ENCODE data around the gene CADM1.

DNA sequence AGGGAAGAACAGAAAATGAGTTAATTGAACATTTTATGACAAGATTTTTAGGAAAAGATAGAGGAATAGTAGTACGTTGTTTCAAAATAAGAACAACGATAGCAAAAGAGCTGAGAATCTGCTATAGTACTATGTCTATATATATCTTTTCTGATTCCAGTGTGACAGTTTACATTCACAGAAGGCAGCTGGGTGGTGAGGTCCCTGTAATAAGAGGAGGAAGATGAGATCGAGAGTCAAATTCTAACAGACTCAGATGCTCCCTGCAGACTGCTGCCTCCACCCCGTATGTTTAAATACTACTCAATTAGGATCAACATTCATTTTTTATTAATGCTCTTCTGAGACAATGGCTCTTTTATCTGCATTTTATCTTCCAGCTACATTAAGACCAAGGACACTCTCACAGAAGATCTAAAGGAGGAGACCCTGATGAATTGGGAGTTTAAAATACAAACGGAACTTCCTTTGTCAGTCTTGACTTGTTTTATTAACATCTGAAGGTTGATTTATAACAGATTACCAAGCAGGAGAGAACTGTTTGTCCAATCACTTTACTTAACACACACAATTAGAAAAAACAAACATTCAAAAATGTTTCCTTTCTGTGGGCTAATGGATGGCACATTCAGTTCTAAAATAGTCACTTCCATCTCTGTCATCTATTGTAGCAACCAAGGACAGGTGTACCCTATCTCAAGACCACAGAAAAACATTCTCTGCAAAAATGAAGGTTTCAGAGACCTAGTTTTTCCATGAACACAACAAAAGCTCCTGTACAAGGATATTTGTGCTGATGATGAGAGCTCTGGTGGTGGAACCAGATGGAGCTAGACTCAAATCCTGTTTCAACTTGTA is 240.2 kb downstream of the CADM1 start:
- TF ChIP-seq, protein P1, sequence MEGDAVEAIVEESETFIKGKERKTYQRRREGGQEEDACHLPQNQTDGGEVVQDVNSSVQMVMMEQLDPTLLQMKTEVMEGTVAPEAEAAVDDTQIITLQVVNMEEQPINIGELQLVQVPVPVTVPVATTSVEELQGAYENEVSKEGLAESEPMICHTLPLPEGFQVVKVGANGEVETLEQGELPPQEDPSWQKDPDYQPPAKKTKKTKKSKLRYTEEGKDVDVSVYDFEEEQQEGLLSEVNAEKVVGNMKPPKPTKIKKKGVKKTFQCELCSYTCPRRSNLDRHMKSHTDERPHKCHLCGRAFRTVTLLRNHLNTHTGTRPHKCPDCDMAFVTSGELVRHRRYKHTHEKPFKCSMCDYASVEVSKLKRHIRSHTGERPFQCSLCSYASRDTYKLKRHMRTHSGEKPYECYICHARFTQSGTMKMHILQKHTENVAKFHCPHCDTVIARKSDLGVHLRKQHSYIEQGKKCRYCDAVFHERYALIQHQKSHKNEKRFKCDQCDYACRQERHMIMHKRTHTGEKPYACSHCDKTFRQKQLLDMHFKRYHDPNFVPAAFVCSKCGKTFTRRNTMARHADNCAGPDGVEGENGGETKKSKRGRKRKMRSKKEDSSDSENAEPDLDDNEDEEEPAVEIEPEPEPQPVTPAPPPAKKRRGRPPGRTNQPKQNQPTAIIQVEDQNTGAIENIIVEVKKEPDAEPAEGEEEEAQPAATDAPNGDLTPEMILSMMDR (optimal IDR thresholded peaks at IDR 0.05 in 1 of 3, IDR thresholded peaks at IDR 0.05 in 1 of 3, conservative IDR thresholded peaks at IDR 0.05 in 1 of 3; ENCODE audit: extremely low read depth in 1 of 3, insufficient read depth in 2 of 3, low read length in 3 of 3): no peak
- TF ChIP-seq EZH2 (IDR thresholded peaks at IDR 0.05; ENCODE audit: low read length): no peak

Data from keratinocyte (primary cell).